Fibroblast of lung (primary cell): ENCODE measurements around the gene CX3CR1. TPM values are rescaled to one million over a fixed set of nuclear protein-coding genes. Genes with fewer than 3 reads are reported as not detected.

ENCODE experiments used
- DNase-seq, 2 donors: peaks; one replicate each; pipeline versions ENCODE4 v3.0.0 to v3.0.0-alpha.2; 2010; ENCODE audit warnings: low read depth in 2 of 2
- H2AFZ ChIP-seq: 2 replicates; pipeline ENCODE4 v1.5.1; 2012; ENCODE audit warnings: low read length, control low read depth, inconsistent platforms
- H3K27ac ChIP-seq: 2 replicates; pipeline ENCODE4 v1.5.1; 2011; ENCODE audit warnings: low read length, control low read depth; ENCODE audit not compliant: insufficient read depth
- H3K27me3 ChIP-seq: 2 replicates; pipeline ENCODE4 v1.5.1; 2011; ENCODE audit warnings: mild to moderate bottlenecking, low read length; ENCODE audit not compliant: control insufficient read depth, insufficient read depth
- H3K36me3 ChIP-seq: 2 replicates; pipeline ENCODE4 v1.5.1; 2011; ENCODE audit warnings: low read length; ENCODE audit not compliant: control insufficient read depth, insufficient read depth
- H3K4me1 ChIP-seq: 2 replicates; pipeline ENCODE4 v1.5.1; 2011; ENCODE audit warnings: low read length; ENCODE audit not compliant: control insufficient read depth, insufficient read depth; ENCODE audit errors: extremely low read depth
- H3K4me2 ChIP-seq: 2 replicates; pipeline ENCODE4 v1.5.1; 2011; ENCODE audit warnings: low read length, control low read depth; ENCODE audit not compliant: insufficient read depth; ENCODE audit errors: extremely low read depth
- H3K4me3 ChIP-seq, 4 experiments: fragments of 200-600 bp in 1 of 4; sonication (generic) in 1 of 4; replicated peaks in 1 of 4; 2 replicates each; pipeline ENCODE4 v1.5.1; 2011 to 2016; ENCODE audit warnings: low read length in 4 of 4, low read depth in 3 of 4, mild to moderate bottlenecking in 3 of 4, control low read depth in 2 of 4, inconsistent platforms in 1 of 4, mixed read lengths in 1 of 4; ENCODE audit not compliant: insufficient read depth in 1 of 4; ENCODE audit errors: control extremely low read depth in 1 of 4
- H3K79me2 ChIP-seq: 2 replicates; pipeline ENCODE4 v1.5.1; 2012; ENCODE audit warnings: mild to moderate bottlenecking, low read length, inconsistent platforms; ENCODE audit not compliant: control insufficient read depth, insufficient read depth
- H3K9ac ChIP-seq: 2 replicates; pipeline ENCODE4 v1.5.1; 2011; ENCODE audit warnings: mild to moderate bottlenecking, low read length, control low read depth; ENCODE audit not compliant: insufficient read depth
- H3K9me3 ChIP-seq: 2 replicates; pipeline ENCODE4 v1.5.1; 2012; ENCODE audit warnings: low read depth, low read length; ENCODE audit not compliant: control insufficient read depth, insufficient read depth
- H4K20me1 ChIP-seq: 2 replicates; pipeline ENCODE4 v1.5.1; 2011; ENCODE audit warnings: low read length; ENCODE audit not compliant: control insufficient read depth, insufficient read depth; ENCODE audit errors: extremely low read depth
- EZH2 ChIP-seq: IDR thresholded peaks from 2 replicates; pipeline ENCODE4 v1.5.1; 2012; ENCODE audit warnings: low read length, control low read depth, mild to moderate bottlenecking; ENCODE audit errors: missing control alignments
- polyA plus RNA-seq, 2 donors: library from polyadenylated mRNA; depleted of rRNA in 1 of 2; stranded (reverse) in 1 of 2; unstranded in 1 of 2; fragments of >200 nt; gene quantifications; 2 replicates each; pipeline ENCODE4 v1.2.1, GENCODE V29; 2011 to 2012; ENCODE audit warnings: missing spikeins in 1 of 2
- total RNA-seq: library from RNA; depleted of rRNA; stranded (reverse); fragments of >200 nt; gene quantifications from 2 replicates; pipeline ENCODE4 v1.2.1, GENCODE V29; 2014
- TF ChIP-seq, protein P1 (sequence below), 2 donors: IDR thresholded peaks in 1 of 2; conservative IDR thresholded peaks in 1 of 2; 1 replicate in 1 of 2; 2 replicates in 1 of 2; pipeline ENCODE4 v1.5.1; 2011 to 2012; ENCODE audit warnings: low read length in 2 of 2, control low read depth in 1 of 2, inconsistent platforms in 1 of 2, low read depth in 1 of 2, mild to moderate bottlenecking in 1 of 2

CX3CR1 gene
- total and polyA plus RNA-seq, 2 donors (not counting 1 experiment from before 2014, with no cell fraction given): under 0.01 TPM; not detected in 1

GRCh38 chr3:39263576-39263975, 16.3 kb downstream of the CX3CR1 start:
- Histone ChIP-seq H3K79me2 (no peaks in the 10 kb centered on the region), H3K4me3 (no peak overlapping the region), H3K9me3 (no peaks in the 10 kb centered on the region), H4K20me1 (no peaks in the 10 kb centered on the region), H3K27me3 (no peaks in the 10 kb centered on the region), H3K27ac (no peak overlapping the region), H3K4me2 (no peak overlapping the region), H3K4me1 (peaks cover 4% of the 10 kb centered on the region), H3K9ac (no peak overlapping the region), H3K36me3 (no peaks in the 10 kb centered on the region), H2AFZ (no peak overlapping the region)
- TF ChIP-seq EZH2: no peak
- TF ChIP-seq, protein P1, sequence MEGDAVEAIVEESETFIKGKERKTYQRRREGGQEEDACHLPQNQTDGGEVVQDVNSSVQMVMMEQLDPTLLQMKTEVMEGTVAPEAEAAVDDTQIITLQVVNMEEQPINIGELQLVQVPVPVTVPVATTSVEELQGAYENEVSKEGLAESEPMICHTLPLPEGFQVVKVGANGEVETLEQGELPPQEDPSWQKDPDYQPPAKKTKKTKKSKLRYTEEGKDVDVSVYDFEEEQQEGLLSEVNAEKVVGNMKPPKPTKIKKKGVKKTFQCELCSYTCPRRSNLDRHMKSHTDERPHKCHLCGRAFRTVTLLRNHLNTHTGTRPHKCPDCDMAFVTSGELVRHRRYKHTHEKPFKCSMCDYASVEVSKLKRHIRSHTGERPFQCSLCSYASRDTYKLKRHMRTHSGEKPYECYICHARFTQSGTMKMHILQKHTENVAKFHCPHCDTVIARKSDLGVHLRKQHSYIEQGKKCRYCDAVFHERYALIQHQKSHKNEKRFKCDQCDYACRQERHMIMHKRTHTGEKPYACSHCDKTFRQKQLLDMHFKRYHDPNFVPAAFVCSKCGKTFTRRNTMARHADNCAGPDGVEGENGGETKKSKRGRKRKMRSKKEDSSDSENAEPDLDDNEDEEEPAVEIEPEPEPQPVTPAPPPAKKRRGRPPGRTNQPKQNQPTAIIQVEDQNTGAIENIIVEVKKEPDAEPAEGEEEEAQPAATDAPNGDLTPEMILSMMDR (conservative IDR thresholded peaks at IDR 0.05 in 1 of 2, IDR thresholded peaks at IDR 0.05 in 1 of 2; ENCODE audit: low read depth in 1 of 2, low read length in 2 of 2): no peak
- DNase-seq: no peak

DNA sequence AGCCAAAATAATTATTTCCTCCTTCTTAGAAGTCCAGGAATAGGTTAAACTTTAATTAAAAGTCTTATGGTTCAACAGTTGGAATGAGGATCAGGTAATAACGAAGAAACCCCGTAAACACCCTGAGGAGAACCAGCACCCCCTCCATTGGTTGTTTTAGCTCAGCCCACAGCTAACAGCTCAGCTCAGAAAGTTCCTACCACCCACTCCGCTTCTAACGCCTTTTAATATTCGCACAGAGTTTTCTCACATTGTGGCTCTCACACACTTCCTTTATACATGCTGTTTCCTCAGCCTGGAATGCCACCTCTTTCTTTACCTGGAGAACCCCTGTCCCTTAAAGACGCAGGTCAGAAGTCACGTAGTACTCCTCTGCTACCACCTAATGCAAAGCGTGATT, 17.0 kb downstream of the CX3CR1 start:
- no peak overlapping the region for H3K4me3 ChIP-seq
- H2AFZ ChIP-seq: no peak overlapping the region
- H3K27me3 ChIP-seq: no peaks in the 10 kb centered on the region
- H3K9me3 ChIP-seq: no peaks in the 10 kb centered on the region
- H3K27ac ChIP-seq: no peak overlapping the region
- TF ChIP-seq, protein P1 (conservative IDR thresholded peaks at IDR 0.05 in 1 of 2, IDR thresholded peaks at IDR 0.05 in 1 of 2; ENCODE audit: low read depth in 1 of 2, low read length in 2 of 2): no peak
- TF ChIP-seq EZH2: no peak
- no peaks in the 10 kb centered on the region for H3K79me2 ChIP-seq
- DNase-seq: no peak
- no peaks in the 10 kb centered on the region for H3K36me3 ChIP-seq
- no peaks in the 10 kb centered on the region for H4K20me1 ChIP-seq
- H3K4me1 ChIP-seq: peaks cover 4% of the 10 kb centered on the region
- no peak overlapping the region for H3K9ac ChIP-seq
- H3K4me2 ChIP-seq: no peak overlapping the region

DNA sequence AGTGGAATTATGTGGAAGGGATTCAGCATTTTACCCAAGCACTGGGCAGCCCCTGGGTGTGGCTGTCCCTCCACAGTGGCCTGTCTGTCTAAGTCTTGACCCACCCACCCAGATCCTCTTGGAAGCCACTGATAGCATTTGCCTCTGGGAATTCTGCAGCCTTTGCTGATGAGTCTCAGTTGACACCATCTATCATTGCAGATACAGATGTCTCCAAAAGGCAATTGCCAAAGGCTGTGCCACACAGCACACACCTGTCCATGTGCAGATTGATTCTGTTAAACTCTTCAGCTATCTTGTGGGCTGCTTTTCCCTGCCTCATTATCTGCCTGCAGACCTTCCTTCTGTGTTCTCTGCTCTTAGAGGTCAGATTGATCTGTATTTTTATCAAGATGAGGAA, 18.1 kb downstream of the CX3CR1 start:
- Histone ChIP-seq H3K27ac (no peak overlapping the region), H3K4me2 (no peak overlapping the region), H3K9me3 (no peaks in the 10 kb centered on the region), H3K9ac (no peak overlapping the region), H3K4me1 (peaks cover 4% of the 10 kb centered on the region), H4K20me1 (no peaks in the 10 kb centered on the region), H2AFZ (no peak overlapping the region), H3K4me3 (no peak overlapping the region), H3K36me3 (no peaks in the 10 kb centered on the region), H3K27me3 (no peaks in the 10 kb centered on the region), H3K79me2 (no peaks in the 10 kb centered on the region)
- no peak for TF ChIP-seq EZH2
- TF ChIP-seq, protein P1 (conservative IDR thresholded peaks at IDR 0.05 in 1 of 2, IDR thresholded peaks at IDR 0.05 in 1 of 2; ENCODE audit: low read depth in 1 of 2, low read length in 2 of 2): no peak
- DNase-seq: no peak
